Measurements from ENCODE around the gene ARFGAP3.

ARFGAP3 gene

GRCh38 chr22:42868751-42869251 lies 11.7 kb upstream of the ARFGAP3 start:
- no peak overlapping the region for H3K4me3 ChIP-seq (ENCODE audit: low read depth, low read length)
- TF ChIP-seq CTCF (IDR thresholded peaks at IDR 0.05; ENCODE audit: low read depth, low read length), result no peak
- in situ Hi-C loops (cut with HindIII; ENCODE audit: low sequenced_read_pairs), result no loop called here
- peak; percentile 72 for DNase-seq (ENCODE audit: low read depth, low spot score)

GRCh38 chr22:42866100-42866499 lies 9.0 kb upstream of the ARFGAP3 start:
- no peak overlapping the region for H3K4me3 ChIP-seq (ENCODE audit: low read depth, low read length)
- in situ Hi-C loops (cut with HindIII; ENCODE audit: low sequenced_read_pairs), result no loop called here

GRCh38 chr22:42865536-42865935 lies 8.5 kb upstream of the ARFGAP3 start:
- TF ChIP-seq CTCF (IDR thresholded peaks at IDR 0.05; ENCODE audit: low read depth, low read length), result no peak
- peak; percentile 38 for DNase-seq (ENCODE audit: low read depth, low spot score)
- H3K4me3 ChIP-seq (ENCODE audit: low read depth, low read length), result no peak overlapping the region
- in situ Hi-C loops (cut with HindIII; ENCODE audit: low sequenced_read_pairs), result no loop called here

More at GRCh38 chr22:42866100-42866499, 9.0 kb upstream of the ARFGAP3 start:
- TF ChIP-seq CTCF (IDR thresholded peaks at IDR 0.05; ENCODE audit: low read depth, low read length), result no peak
- no peak for DNase-seq (ENCODE audit: low read depth, low spot score)

GRCh38 chr22:42863349-42863961 lies 6.4 kb upstream of the ARFGAP3 start:
- no peak overlapping the region for H3K4me3 ChIP-seq (ENCODE audit: low read depth, low read length)
- no peak for TF ChIP-seq CTCF (IDR thresholded peaks at IDR 0.05; ENCODE audit: low read depth, low read length)
- in situ Hi-C loops (cut with HindIII; ENCODE audit: low sequenced_read_pairs), result no loop called here
- DNase-seq (ENCODE audit: low read depth, low spot score), result peak; percentile 95

- in situ Hi-C loops (cut with HindIII; ENCODE audit: low sequenced_read_pairs), result no loop called here
- TF ChIP-seq CTCF (IDR thresholded peaks at IDR 0.05; ENCODE audit: low read depth, low read length), result no peak
Measured at GRCh38 chr22:42862045-42862734, 5.1 kb upstream of the ARFGAP3 start.

GRCh38 chr22:42860968-42861367 lies 3.9 kb upstream of the ARFGAP3 start:
- no peak overlapping the region for H3K4me3 ChIP-seq (ENCODE audit: low read depth, low read length)
- no peak for DNase-seq (ENCODE audit: low read depth, low spot score)
- TF ChIP-seq CTCF (IDR thresholded peaks at IDR 0.05; ENCODE audit: low read depth, low read length), result no peak
- in situ Hi-C loops (cut with HindIII; ENCODE audit: low sequenced_read_pairs), result no loop called here

More at GRCh38 chr22:42862045-42862734, 5.1 kb upstream of the ARFGAP3 start:
- DNase-seq (ENCODE audit: low read depth, low spot score), result peak; percentile 76
- H3K4me3 ChIP-seq (ENCODE audit: low read depth, low read length), result no peak overlapping the region
